Heart right ventricle (tissue), 16 donors: ENCODE data around the gene ESX1. TPM values are rescaled to one million over a fixed set of nuclear protein-coding genes. Genes with fewer than 3 reads are reported as not detected.

ENCODE experiments used
- ATAC-seq, 8 donors: fragments of 200-7000 bp; cut with Tn5 transposase; one replicate each; pipeline ENCODE4 v1.9.1; 2020; ENCODE audit warnings: mild to moderate bottlenecking in 8 of 8, moderate library complexity in 8 of 8, moderate number of reproducible peaks in 1 of 8
- DNase-seq, 2 donors: peaks; one replicate each; pipeline ENCODE4 v3.0.0-alpha.2; 2020
- H3K27ac ChIP-seq, 10 donors: fragments of 200-600 bp; sonication (generic) in 2 of 10; one replicate each; pipeline versions ENCODE4 v1.5.0 to v1.8.0; 2020 to 2022; ENCODE audit warnings: mild to moderate bottlenecking in 3 of 10
- H3K27me3 ChIP-seq, 7 donors: fragments of 200-600 bp; one replicate each; pipeline ENCODE4 v1.8.0; 2021 to 2022; ENCODE audit warnings: mild to moderate bottlenecking in 2 of 7
- H3K36me3 ChIP-seq, 9 donors: fragments of 200-600 bp; sonication (generic) in 1 of 9; one replicate each; pipeline versions ENCODE4 v1.5.0 to v1.8.0; 2020 to 2022; ENCODE audit warnings: mild to moderate bottlenecking in 2 of 9
- H3K4me1 ChIP-seq, 9 donors: fragments of 200-600 bp; sonication (generic) in 1 of 9; one replicate each; pipeline versions ENCODE4 v1.5.0 to v1.8.0; 2020 to 2022; ENCODE audit warnings: mild to moderate bottlenecking in 4 of 9
- H3K4me3 ChIP-seq, 10 donors: fragments of 200-600 bp; sonication (generic) in 2 of 10; one replicate each; pipeline versions ENCODE4 v1.5.0 to v1.8.0; 2020 to 2022; ENCODE audit warnings: mild to moderate bottlenecking in 7 of 10, moderate library complexity in 2 of 10
- H3K9me3 ChIP-seq, 11 donors: fragments of 200-600 bp in 10 of 11; sonication (generic) in 2 of 11; one replicate each; pipeline versions ENCODE4 v1.5.0 to v1.8.0; 2013 to 2022; ENCODE audit warnings: mild to moderate bottlenecking in 2 of 11, control low read depth in 1 of 11, moderate library complexity in 1 of 11
- WGBS, 2 donors: extraction: QIAGEN DNeasy Blood & Tissue Kit; methylation state at CpG; one replicate each; pipeline ENCODE4 v1.1.7; 2013; ENCODE audit warnings: inconsistent platforms in 1 of 2; 5-methylcytosine and 5-hydroxymethylcytosine counted together
- intact Hi-C, 10 donors: fragments of 100-400 bp; cut with DNase I; formaldehyde crosslinking; loops; one replicate each; pipeline versions ENCODE4 v1.11.1 to v1.14.2; 2022
- long read RNA-seq, 3 donors: library from polyadenylated mRNA; unstranded; transcript quantifications; one replicate each; pipeline ENCODE4 v2.0.0, GENCODE V29; 2020 to 2021
- polyA plus RNA-seq, 2 donors: library from polyadenylated mRNA; stranded (reverse); fragments of 200-250 nt; gene quantifications; one replicate each; pipeline ENCODE4 v1.2.3, GENCODE V29; 2013
- total RNA-seq, 10 donors: library from RNA; stranded (reverse); fragmentation: NEBNext Ultra II Directional in 3 of 10; extraction: Animal tissue kit (Norgen Biotek cat#: 25700) in 3 of 10; gene quantifications; one replicate each; pipeline versions ENCODE4 v1.2.1 to v1.2.4, GENCODE V29; 2021 to 2023
- TF ChIP-seq, protein P1 (sequence below), 9 donors: fragments of 200-600 bp; sonication (generic) in 2 of 9; IDR thresholded peaks; one replicate each; pipeline versions ENCODE4 v1.5.0 to v1.8.0; 2021 to 2022; ENCODE audit warnings: antibody characterized with exemption in 9 of 9, mild to moderate bottlenecking in 5 of 9, moderate library complexity in 1 of 9
- donor health status: Arrhythmogenic right ventricular cardiomyopathy.
- donor health status: ischemic (EF 13 %, LVEDD 7.1; RV severe dilation, severe dysfunction).
- donor health status: healthy with polysubstance abuse.
- donor health status: DM: no; HTN: yes; CAD: no.
- donor health status: DM: no; HTN: no; CAD: no.
- donor health status: ischemic (EF 25% LVEDD 6.9; RV normal size, moderate dysfunction).
- donor health status: ischemic (EF 25% LVEDD 5.7; RV mildly dilated, moderate dysfunction).
- donor health status: healthy.
- donor health status: DM: yes; HTN: yes; CAD: no.
- donor health status: Ischemic cardiomyopathy.
- donor health status: ischemic (EF 35%, LVEDD 5.7; RV mildly dilated, moderate dysfunction).
- donor health status: nonischemic (EF 11% LVEDD 7.7; RV severe dilation, severe dysfunction).
- donor health status: DM: yes; HTN: yes; CAD: no.
- donor health status: PGD.
- donor health status: ischemic (EF 29% LVEDD 5.4; RV normal size, mild dysfunction).
- donor health status: nonischemic (EF 23%, LVEDD 6.1; RV moderate dilation, normal function).

The ESX1 gene
- total RNA-seq (not detected), polyA plus RNA-seq (not detected)
- long read RNA-seq, donor 1, result 0 reads
- long read RNA-seq, donor 2, result 0 reads
- long read RNA-seq, donor 3, result 0 reads

GRCh38 chrX:104254442-104255115 is at the start of gene ESX1:
Gene ESX1, minus strand, starts transcription at chrX:104254933. Its CDS starts 84 bp downstream, at chrX:104254849.
- H3K9me3 ChIP-seq, result peaks cover 0 to 17% (median 0%) of the 10 kb centered on the region in 11 donors
- TF ChIP-seq, protein P1, sequence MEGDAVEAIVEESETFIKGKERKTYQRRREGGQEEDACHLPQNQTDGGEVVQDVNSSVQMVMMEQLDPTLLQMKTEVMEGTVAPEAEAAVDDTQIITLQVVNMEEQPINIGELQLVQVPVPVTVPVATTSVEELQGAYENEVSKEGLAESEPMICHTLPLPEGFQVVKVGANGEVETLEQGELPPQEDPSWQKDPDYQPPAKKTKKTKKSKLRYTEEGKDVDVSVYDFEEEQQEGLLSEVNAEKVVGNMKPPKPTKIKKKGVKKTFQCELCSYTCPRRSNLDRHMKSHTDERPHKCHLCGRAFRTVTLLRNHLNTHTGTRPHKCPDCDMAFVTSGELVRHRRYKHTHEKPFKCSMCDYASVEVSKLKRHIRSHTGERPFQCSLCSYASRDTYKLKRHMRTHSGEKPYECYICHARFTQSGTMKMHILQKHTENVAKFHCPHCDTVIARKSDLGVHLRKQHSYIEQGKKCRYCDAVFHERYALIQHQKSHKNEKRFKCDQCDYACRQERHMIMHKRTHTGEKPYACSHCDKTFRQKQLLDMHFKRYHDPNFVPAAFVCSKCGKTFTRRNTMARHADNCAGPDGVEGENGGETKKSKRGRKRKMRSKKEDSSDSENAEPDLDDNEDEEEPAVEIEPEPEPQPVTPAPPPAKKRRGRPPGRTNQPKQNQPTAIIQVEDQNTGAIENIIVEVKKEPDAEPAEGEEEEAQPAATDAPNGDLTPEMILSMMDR (IDR thresholded peaks at IDR 0.05), result no peak
- no peak for ATAC-seq
- peaks cover 0 to 91% (median 37%) of the 10 kb centered on the region in 7 donors for H3K27me3 ChIP-seq
- H3K36me3 ChIP-seq, result no peaks in the 10 kb centered on the region
- H3K27ac ChIP-seq, result no peak within 1 kb of the TSS
- peaks cover 0 to 11% (median 0%) of the 10 kb centered on the region in 9 donors for H3K4me1 ChIP-seq
- no peak for DNase-seq
- H3K4me3 ChIP-seq, result peak within 1 kb of the TSS in 5 of 10 donors; percentile 15 to 28 (median 22)
- 1 to 2% methylated on average over 46 to 56 of the region's 56 CpGs for WGBS, 2 donors
- intact Hi-C loops, result no loop called here

DNA sequence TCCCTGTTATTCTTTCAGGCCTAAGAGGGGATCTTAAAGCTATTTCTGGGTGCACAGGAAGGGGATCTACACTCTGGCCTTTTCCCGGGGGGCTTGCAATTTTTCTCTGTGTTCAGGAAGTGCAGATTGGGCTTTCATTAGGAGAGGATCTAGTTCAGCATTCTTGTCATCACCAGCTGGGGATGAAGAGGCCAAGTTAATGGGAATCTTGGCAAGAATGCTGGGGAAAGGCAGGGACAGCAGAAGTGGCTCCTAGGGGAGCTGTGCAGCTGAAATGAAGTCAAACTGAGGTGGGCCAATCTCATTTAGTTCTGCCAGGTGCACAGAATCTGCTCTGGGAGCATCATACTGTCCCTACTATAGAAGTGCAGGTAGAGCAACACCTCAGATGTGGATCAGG is 40.9 kb upstream of the ESX1 start:
- TF ChIP-seq, protein P1 (IDR thresholded peaks at IDR 0.05), result no peak
- 8 to 10% methylated on average over 1 of the region's 1 CpG for WGBS, 2 donors
- intact Hi-C loops, result no loop called here
- peaks cover 0 to 32% (median 0%) of the 10 kb centered on the region in 7 donors for H3K27me3 ChIP-seq
- no peak overlapping the region for H3K27ac ChIP-seq
- H3K9me3 ChIP-seq, result no peaks in the 10 kb centered on the region
- ATAC-seq, result no peak
- H3K4me3 ChIP-seq, result no peak overlapping the region
- no peaks in the 10 kb centered on the region for H3K4me1 ChIP-seq
- H3K36me3 ChIP-seq, result no peaks in the 10 kb centered on the region
- no peak for DNase-seq

- TF ChIP-seq, protein P1 (IDR thresholded peaks at IDR 0.05), result no peak
- no peak overlapping the region for H3K27ac ChIP-seq
- peaks cover 0 to 65% (median 0%) of the 10 kb centered on the region in 7 donors for H3K27me3 ChIP-seq
- ATAC-seq, result no peak
- 51 to 60% methylated on average over 4 of the region's 4 CpGs for WGBS, 2 donors
- intact Hi-C loops, result no loop called here
- no peaks in the 10 kb centered on the region for H3K9me3 ChIP-seq
- DNase-seq, result no peak
- H3K36me3 ChIP-seq, result no peaks in the 10 kb centered on the region
- no peak overlapping the region for H3K4me3 ChIP-seq
- H3K4me1 ChIP-seq, result no peaks in the 10 kb centered on the region
Measured at GRCh38 chrX:104288961-104289360, 34.2 kb upstream of the ESX1 start.

GRCh38 chrX:104288269-104288668 is 33.5 kb upstream of the ESX1 start:
- no peaks in the 10 kb centered on the region for H3K36me3 ChIP-seq
- H3K9me3 ChIP-seq, result no peaks in the 10 kb centered on the region
- no peak for ATAC-seq
- no peak for DNase-seq
- intact Hi-C loops, result no loop called here
- WGBS, 2 donors, result 50 to 62% methylated on average over 5 of the region's 5 CpGs
- H3K4me3 ChIP-seq, result no peak overlapping the region
- H3K27ac ChIP-seq, result no peak overlapping the region
- H3K27me3 ChIP-seq, result peaks cover 0 to 71% (median 0%) of the 10 kb centered on the region in 7 donors
- TF ChIP-seq, protein P1 (IDR thresholded peaks at IDR 0.05), result no peak
- H3K4me1 ChIP-seq, result no peaks in the 10 kb centered on the region
